HEK293 (cell line): ENCODE results near the gene HINFP.

Experiments used
- CTCF ChIA-PET: fragments of 350-600 bp; formaldehyde crosslinking; extraction: SDS; loops from one replicate; lab custom pipeline; 2021; ENCODE audit warnings: antibody characterized with exemption; lab: Yijun Ruan, JAX
- POLR2A ChIA-PET: fragments of 300-600 bp; formaldehyde crosslinking; extraction: SDS; loops from one replicate; lab custom pipeline; 2020; ENCODE audit warnings: antibody characterized with exemption, inconsistent platforms; lab: Yijun Ruan, JAX
- H3K27ac ChIP-seq: fragments of 200-500 bp; sonication (Bioruptor generic); 2 replicates; pipeline ENCODE4 v1.5.1; 2014; ENCODE audit warnings: low read depth, low read length, control low read depth, inconsistent platforms; ENCODE audit errors: extremely low read depth
- H3K36me3 ChIP-seq, 2 experiments: fragments of 200-500 bp in 1 of 2; sonication (Bioruptor generic) in 1 of 2; 1 replicate in 1 of 2; 2 replicates in 1 of 2; pipeline ENCODE4 v1.5.1; 2014 to 2017; ENCODE audit warnings: inconsistent platforms in 2 of 2, low read length in 2 of 2; ENCODE audit not compliant: control insufficient read depth in 2 of 2, insufficient read depth in 1 of 2
- H3K4me1 ChIP-seq: fragments of 200-500 bp; sonication (Bioruptor generic); 2 replicates; pipeline ENCODE4 v1.5.1; 2014; ENCODE audit warnings: mild to moderate bottlenecking, low read length, inconsistent platforms; ENCODE audit not compliant: control insufficient read depth, insufficient read depth
- H3K4me3 ChIP-seq: 2 replicates; pipeline ENCODE4 v1.5.1; 2011; ENCODE audit warnings: low read depth, mild to moderate bottlenecking, control low read depth, low read length, moderate library complexity
- H3K9me3 ChIP-seq: fragments of 200-500 bp; sonication (Bioruptor generic); 2 replicates; pipeline ENCODE4 v1.5.1; 2014; ENCODE audit warnings: low read depth, low read length, inconsistent platforms; ENCODE audit not compliant: control insufficient read depth, insufficient read depth
- GLI2 ChIP-seq: fragments of 450-650 bp; formaldehyde crosslinking; IDR thresholded peaks from 2 replicates; pipeline ENCODE4; 2017; ENCODE audit warnings: missing biosample characterization, missing genetic modification characterization, low read depth, borderline replicate concordance
- HOXD13 ChIP-seq: sonication (generic); formaldehyde crosslinking; IDR thresholded peaks from 2 replicates; pipeline ENCODE4 v1.8.0; 2022; ENCODE audit warnings: missing genetic modification reagents, borderline replicate concordance
- KLF9 ChIP-seq: fragments of 450-650 bp; formaldehyde crosslinking; IDR thresholded peaks from 2 replicates; pipeline ENCODE4 v1.5.1; 2016; ENCODE audit warnings: missing biosample characterization, missing genetic modification characterization, low read depth
- OVOL3 ChIP-seq: fragments of 450-650 bp; formaldehyde crosslinking; IDR thresholded peaks from 2 replicates; pipeline ENCODE4 v1.5.1; 2016; ENCODE audit warnings: missing biosample characterization, missing genetic modification characterization
- SP7 ChIP-seq: fragments of 450-650 bp; formaldehyde crosslinking; IDR thresholded peaks from 2 replicates; pipeline ENCODE4 v1.5.1; 2016; ENCODE audit warnings: missing biosample characterization, missing genetic modification characterization
- ZBTB48 ChIP-seq: fragments of 450-650 bp; formaldehyde crosslinking; IDR thresholded peaks from 2 replicates; pipeline ENCODE4 v1.5.1; 2016; ENCODE audit warnings: missing biosample characterization, missing genetic modification characterization
- ZNF10 ChIP-seq: fragments of 450-650 bp; formaldehyde crosslinking; IDR thresholded peaks from 2 replicates; pipeline ENCODE4 v1.5.1; 2017; ENCODE audit warnings: missing biosample characterization, missing genetic modification characterization
- ZNF121 ChIP-seq: fragments of 450-650 bp; formaldehyde crosslinking; IDR thresholded peaks from 2 replicates; pipeline ENCODE4 v1.5.1; 2016; ENCODE audit warnings: missing biosample characterization, missing genetic modification characterization
- ZNF23 ChIP-seq: fragments of 450-650 bp; formaldehyde crosslinking; IDR thresholded peaks from 2 replicates; pipeline ENCODE4 v1.5.1; 2016; ENCODE audit warnings: missing biosample characterization, missing genetic modification characterization, borderline replicate concordance
- ZNF37A ChIP-seq: fragments of 450-650 bp; IDR thresholded peaks from 2 replicates; pipeline ENCODE4 v1.5.1; 2018; ENCODE audit warnings: missing biosample characterization, missing genetic modification characterization
- ZNF501 ChIP-seq: fragments of 450-650 bp; formaldehyde crosslinking; IDR thresholded peaks from 2 replicates; pipeline ENCODE4 v1.5.1; 2016; ENCODE audit warnings: missing biosample characterization, missing genetic modification characterization
- ZNF521 ChIP-seq: fragments of 450-650 bp; formaldehyde crosslinking; IDR thresholded peaks from 2 replicates; pipeline ENCODE4 v1.5.1; 2017; ENCODE audit warnings: missing biosample characterization, mild to moderate bottlenecking, missing genetic modification characterization
- ZNF560 ChIP-seq: fragments of 450-650 bp; formaldehyde crosslinking; IDR thresholded peaks from 2 replicates; pipeline ENCODE4 v1.5.1; 2017; ENCODE audit warnings: missing biosample characterization, missing genetic modification characterization, borderline replicate concordance
- ZNF600 ChIP-seq: fragments of 450-650 bp; formaldehyde crosslinking; IDR thresholded peaks from 2 replicates; pipeline ENCODE4 v1.5.1; 2016; ENCODE audit warnings: missing biosample characterization, missing genetic modification characterization
- ZNF629 ChIP-seq: fragments of 450-650 bp; formaldehyde crosslinking; IDR thresholded peaks from 2 replicates; pipeline ENCODE4 v1.5.1; 2017; ENCODE audit warnings: missing biosample characterization, missing genetic modification characterization
- ZNF776 ChIP-seq: fragments of 450-650 bp; formaldehyde crosslinking; IDR thresholded peaks from 2 replicates; pipeline ENCODE4 v1.5.0; 2017; ENCODE audit warnings: missing biosample characterization, missing genetic modification characterization, borderline replicate concordance
- ZNF843 ChIP-seq: fragments of 450-650 bp; formaldehyde crosslinking; IDR thresholded peaks from 2 replicates; pipeline ENCODE4 v1.5.1; 2016; ENCODE audit warnings: missing biosample characterization, missing genetic modification characterization
- ZSCAN16 ChIP-seq: fragments of 450-650 bp; formaldehyde crosslinking; IDR thresholded peaks from 2 replicates; pipeline ENCODE4 v1.5.1; 2016; ENCODE audit warnings: missing biosample characterization, missing genetic modification characterization
- TF ChIP-seq, protein P1 (sequence below): fragments of 450-650 bp; formaldehyde crosslinking; IDR thresholded peaks from 2 replicates; pipeline ENCODE4 v1.5.1; 2016; ENCODE audit warnings: missing biosample characterization, missing genetic modification characterization
- TF ChIP-seq, protein P2 (sequence below): fragments of 450-650 bp; formaldehyde crosslinking; IDR thresholded peaks from 2 replicates; pipeline ENCODE4 v1.5.1; 2016; ENCODE audit warnings: missing biosample characterization, missing genetic modification characterization, low read depth
- TF ChIP-seq, protein P3 (sequence below): fragments of 450-650 bp; formaldehyde crosslinking; IDR thresholded peaks from 2 replicates; pipeline ENCODE4 v1.5.1; 2017; ENCODE audit warnings: missing biosample characterization, missing genetic modification characterization

The HINFP gene

DNA sequence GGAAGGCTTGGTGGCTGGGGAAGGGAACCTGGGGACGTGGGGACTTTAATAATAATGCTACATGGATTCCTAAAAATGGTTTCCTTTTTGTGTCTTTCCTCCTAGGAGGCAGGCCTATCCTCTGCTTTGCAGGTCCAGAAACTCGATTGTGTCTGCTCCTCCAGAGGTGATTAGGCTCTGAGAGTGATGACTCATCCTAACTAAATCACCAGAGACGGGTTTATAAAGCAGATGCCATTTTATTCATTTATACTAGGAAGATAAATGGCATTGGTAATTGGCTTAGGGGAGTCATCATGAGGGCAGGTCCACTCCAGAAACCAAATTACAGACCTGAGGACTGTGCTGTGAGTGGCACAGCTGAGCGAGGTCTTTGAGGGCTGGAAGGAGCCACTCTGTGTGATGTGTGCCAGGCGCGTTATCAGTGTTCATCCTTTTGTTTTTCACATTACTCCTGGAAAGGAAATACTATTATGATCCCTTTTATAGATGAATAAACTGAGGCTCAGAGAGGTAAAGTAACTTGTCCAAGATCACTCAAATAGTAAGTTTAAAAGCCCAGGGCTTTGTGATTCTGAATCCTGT is 54.2 kb downstream of the HINFP start (continued):
- no peak for TF ChIP-seq ZNF37A (tag by site-specific recombination)
- no peak for TF ChIP-seq ZNF843 (tag by site-specific recombination)
- TF ChIP-seq ZNF600 (tag by site-specific recombination) = peak; percentile 20; the same call in 1 of the 2 replicates
- no peak for TF ChIP-seq ZNF776 (tag by site-specific recombination)
- peak; percentile 47; the same call in 1 of the 2 replicates for TF ChIP-seq SP7 (tag by site-specific recombination)
- 0 out of 2 replicates have a peak, but pooled peaks have one; percentile 28 for TF ChIP-seq ZNF629
- no peak for TF ChIP-seq ZNF10 (tag by site-specific recombination)
- no peak for TF ChIP-seq ZNF501 (tag by site-specific recombination)
- TF ChIP-seq ZNF560 = no peak

DNA sequence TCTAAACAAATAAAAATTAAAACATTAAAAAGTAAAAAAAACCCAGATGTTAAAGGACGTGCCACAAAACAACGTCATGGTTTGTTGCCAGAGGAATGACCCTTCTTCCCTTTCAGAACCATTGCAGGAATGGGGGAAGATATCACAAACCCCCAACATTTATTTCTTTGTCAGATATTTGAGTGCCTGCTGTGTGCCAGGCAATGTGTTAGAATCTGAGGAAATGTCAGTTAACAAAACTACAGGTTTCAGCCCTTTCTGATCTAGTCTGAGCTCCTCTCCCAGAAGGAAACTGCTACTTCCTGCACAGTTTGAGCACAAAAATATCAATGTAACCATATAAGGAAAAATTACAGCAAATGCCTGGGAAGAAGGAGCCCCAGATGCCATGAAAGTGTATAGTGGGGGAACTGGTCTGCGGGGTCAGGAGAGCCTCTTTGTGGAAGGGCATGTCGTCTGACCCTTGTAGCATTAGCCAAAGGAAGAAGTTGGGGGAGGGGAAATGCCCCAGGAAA is 56.8 kb downstream of the HINFP start:
- H3K27ac ChIP-seq = no peak overlapping the region
- H3K36me3 ChIP-seq = peaks cover 0 to 67% of the 10 kb centered on the region in 2 experiments; a peak in 2 of 3 replicates
- CTCF ChIA-PET = interaction anchor here (1.1 to 1.2 kb wide), 3 partner anchors 9 to 160 kb away, joined by 3 to 5 read pairs (median 4); partner anchors contain the start of gene NLRX1
- H3K4me1 ChIP-seq = no peaks in the 10 kb centered on the region
- no peak overlapping the region for H3K4me3 ChIP-seq
- H3K9me3 ChIP-seq = no peaks in the 10 kb centered on the region
- TF ChIP-seq GLI2 (no peak), ZNF23 (tag by site-specific recombination) (no peak), ZNF521 (tag by site-specific recombination) (no peak), ZBTB48 (tag by site-specific recombination) (no peak), ZSCAN16 (tag by site-specific recombination) (no peak), HOXD13 (CRISPR knock-in tag) (no peak), KLF9 (tag by site-specific recombination) (no peak), ZNF121 (no peak), OVOL3 (tag by site-specific recombination) (no peak)
- TF ChIP-seq, protein P1, sequence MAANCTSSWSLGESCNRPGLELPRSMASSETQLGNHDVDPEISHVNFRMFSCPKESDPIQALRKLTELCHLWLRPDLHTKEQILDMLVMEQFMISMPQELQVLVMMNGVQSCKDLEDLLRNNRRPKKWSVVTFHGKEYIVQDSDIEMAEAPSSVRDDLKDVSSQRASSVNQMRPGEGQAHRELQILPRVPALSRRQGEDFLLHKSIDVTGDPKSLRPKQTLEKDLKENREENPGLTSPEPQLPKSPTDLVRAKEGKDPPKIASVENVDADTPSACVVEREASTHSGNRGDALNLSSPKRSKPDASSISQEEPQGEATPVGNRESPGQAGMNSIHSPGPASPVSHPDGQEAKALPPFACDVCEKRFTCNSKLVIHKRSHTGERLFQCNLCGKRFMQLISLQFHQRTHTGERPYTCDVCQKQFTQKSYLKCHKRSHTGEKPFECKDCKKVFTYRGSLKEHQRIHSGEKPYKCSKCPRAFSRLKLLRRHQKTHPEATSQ (tag by site-specific recombination) = no peak
- TF ChIP-seq, protein P2, sequence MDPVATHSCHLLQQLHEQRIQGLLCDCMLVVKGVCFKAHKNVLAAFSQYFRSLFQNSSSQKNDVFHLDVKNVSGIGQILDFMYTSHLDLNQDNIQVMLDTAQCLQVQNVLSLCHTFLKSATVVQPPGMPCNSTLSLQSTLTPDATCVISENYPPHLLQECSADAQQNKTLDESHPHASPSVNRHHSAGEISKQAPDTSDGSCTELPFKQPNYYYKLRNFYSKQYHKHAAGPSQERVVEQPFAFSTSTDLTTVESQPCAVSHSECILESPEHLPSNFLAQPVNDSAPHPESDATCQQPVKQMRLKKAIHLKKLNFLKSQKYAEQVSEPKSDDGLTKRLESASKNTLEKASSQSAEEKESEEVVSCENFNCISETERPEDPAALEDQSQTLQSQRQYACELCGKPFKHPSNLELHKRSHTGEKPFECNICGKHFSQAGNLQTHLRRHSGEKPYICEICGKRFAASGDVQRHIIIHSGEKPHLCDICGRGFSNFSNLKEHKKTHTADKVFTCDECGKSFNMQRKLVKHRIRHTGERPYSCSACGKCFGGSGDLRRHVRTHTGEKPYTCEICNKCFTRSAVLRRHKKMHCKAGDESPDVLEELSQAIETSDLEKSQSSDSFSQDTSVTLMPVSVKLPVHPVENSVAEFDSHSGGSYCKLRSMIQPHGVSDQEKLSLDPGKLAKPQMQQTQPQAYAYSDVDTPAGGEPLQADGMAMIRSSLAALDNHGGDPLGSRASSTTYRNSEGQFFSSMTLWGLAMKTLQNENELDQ (tag by site-specific recombination) = no peak
- TF ChIP-seq, protein P3, sequence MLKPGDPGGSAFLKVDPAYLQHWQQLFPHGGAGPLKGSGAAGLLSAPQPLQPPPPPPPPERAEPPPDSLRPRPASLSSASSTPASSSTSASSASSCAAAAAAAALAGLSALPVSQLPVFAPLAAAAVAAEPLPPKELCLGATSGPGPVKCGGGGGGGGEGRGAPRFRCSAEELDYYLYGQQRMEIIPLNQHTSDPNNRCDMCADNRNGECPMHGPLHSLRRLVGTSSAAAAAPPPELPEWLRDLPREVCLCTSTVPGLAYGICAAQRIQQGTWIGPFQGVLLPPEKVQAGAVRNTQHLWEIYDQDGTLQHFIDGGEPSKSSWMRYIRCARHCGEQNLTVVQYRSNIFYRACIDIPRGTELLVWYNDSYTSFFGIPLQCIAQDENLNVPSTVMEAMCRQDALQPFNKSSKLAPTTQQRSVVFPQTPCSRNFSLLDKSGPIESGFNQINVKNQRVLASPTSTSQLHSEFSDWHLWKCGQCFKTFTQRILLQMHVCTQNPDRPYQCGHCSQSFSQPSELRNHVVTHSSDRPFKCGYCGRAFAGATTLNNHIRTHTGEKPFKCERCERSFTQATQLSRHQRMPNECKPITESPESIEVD (tag by site-specific recombination) = no peak
- POLR2A ChIA-PET = no interaction called here
